K562 (cell line): ENCODE measurements around the gene UCP3. TPM values are rescaled to one million over a fixed set of nuclear protein-coding genes. Genes with fewer than 3 reads are reported as not detected.
A peak's percentile ranks its signal among the peaks of the same experiment; 100 is the strongest.

Experiments
- NKRF ChIP-seq: fragments of 450-650 bp; IDR thresholded peaks from 2 replicates; pipeline ENCODE4 v1.6.1; 2016; ENCODE audit warnings: borderline replicate concordance
- SMAD3 ChIP-seq: fragments of 450-650 bp; formaldehyde crosslinking; conservative IDR thresholded peaks from 2 replicates; pipeline ENCODE4 v1.4.0; 2020; ENCODE audit warnings: mild to moderate bottlenecking
- ZNF57 ChIP-seq: fragments of 450-650 bp; formaldehyde crosslinking; IDR thresholded peaks from 2 replicates; pipeline ENCODE4 v1.4.0; 2020; ENCODE audit warnings: mild to moderate bottlenecking, moderate library complexity
- ZNF589 ChIP-seq: fragments of 200-800 bp; sonication (Bioruptor generic); IDR thresholded peaks from 2 replicates; pipeline ENCODE4 v1.6.1; 2016; ENCODE audit warnings: low read depth, missing genetic modification characterization, missing compliant biosample characterization
- polyA plus RNA-seq, 8 experiments: library from polyadenylated mRNA; depleted of rRNA in 4 of 8; stranded (reverse) in 5 of 8; unstranded in 3 of 8; fragments of >200 nt; fragmentation: Nextera tagmentation in 2 of 8; fragmentation: Illumina TruSeq in 1 of 8; extraction: Ambion mirVana in 2 of 8; extraction: Trizol in 1 of 8; gene quantifications; 2 replicates each; pipeline versions ENCODE4 v1.2.1 to v1.2.3, GENCODE V29; 2011 to 2014; ENCODE audit warnings: inconsistent platforms in 1 of 8, missing spikeins in 1 of 8
- total RNA-seq, 7 experiments: library from RNA; depleted of rRNA in 6 of 7; stranded (reverse); fragments of >200 nt in 6 of 7; fragmentation: Illumina TruSeq in 2 of 7; extraction: Trizol in 2 of 7; gene quantifications; 2 replicates each; pipeline versions ENCODE4 v1.2.1 to v1.2.3, GENCODE V29; 2011 to 2021; ENCODE audit warnings: low replicate concordance in 1 of 7
- TF ChIP-seq, protein P1 (sequence below): fragments of 150-350 bp; conservative IDR thresholded peaks from 2 replicates; pipeline ENCODE4 v1.6.1; 2014; ENCODE audit warnings: low read length
- TF ChIP-seq, protein P2 (sequence below): fragments of 450-650 bp; IDR thresholded peaks from 2 replicates; pipeline ENCODE4 v1.6.1; 2016; ENCODE audit warnings: mild to moderate bottlenecking, moderate library complexity

The UCP3 gene
- total and polyA plus RNA-seq, 9 of the 15 experiments (the other 6 are each of a cell fraction or from before 2014, with no cell fraction given) = 0.05 to 0.65 (median 0.25) TPM; not detected in 2

- TF ChIP-seq, protein P1, sequence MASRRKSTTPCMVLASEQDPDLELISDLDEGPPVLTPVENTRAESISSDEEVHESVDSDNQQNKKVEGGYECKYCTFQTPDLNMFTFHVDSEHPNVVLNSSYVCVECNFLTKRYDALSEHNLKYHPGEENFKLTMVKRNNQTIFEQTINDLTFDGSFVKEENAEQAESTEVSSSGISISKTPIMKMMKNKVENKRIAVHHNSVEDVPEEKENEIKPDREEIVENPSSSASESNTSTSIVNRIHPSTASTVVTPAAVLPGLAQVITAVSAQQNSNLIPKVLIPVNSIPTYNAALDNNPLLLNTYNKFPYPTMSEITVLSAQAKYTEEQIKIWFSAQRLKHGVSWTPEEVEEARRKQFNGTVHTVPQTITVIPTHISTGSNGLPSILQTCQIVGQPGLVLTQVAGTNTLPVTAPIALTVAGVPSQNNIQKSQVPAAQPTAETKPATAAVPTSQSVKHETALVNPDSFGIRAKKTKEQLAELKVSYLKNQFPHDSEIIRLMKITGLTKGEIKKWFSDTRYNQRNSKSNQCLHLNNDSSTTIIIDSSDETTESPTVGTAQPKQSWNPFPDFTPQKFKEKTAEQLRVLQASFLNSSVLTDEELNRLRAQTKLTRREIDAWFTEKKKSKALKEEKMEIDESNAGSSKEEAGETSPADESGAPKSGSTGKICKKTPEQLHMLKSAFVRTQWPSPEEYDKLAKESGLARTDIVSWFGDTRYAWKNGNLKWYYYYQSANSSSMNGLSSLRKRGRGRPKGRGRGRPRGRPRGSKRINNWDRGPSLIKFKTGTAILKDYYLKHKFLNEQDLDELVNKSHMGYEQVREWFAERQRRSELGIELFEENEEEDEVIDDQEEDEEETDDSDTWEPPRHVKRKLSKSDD = no peak
- TF ChIP-seq ZNF57 (CRISPR knock-in tag) = no peak
- TF ChIP-seq SMAD3 (CRISPR knock-in tag) = no peak
- no peak for TF ChIP-seq ZNF589
- TF ChIP-seq NKRF = peak; percentile 44; the same call in 1 of the 2 replicates
- TF ChIP-seq, protein P2, sequence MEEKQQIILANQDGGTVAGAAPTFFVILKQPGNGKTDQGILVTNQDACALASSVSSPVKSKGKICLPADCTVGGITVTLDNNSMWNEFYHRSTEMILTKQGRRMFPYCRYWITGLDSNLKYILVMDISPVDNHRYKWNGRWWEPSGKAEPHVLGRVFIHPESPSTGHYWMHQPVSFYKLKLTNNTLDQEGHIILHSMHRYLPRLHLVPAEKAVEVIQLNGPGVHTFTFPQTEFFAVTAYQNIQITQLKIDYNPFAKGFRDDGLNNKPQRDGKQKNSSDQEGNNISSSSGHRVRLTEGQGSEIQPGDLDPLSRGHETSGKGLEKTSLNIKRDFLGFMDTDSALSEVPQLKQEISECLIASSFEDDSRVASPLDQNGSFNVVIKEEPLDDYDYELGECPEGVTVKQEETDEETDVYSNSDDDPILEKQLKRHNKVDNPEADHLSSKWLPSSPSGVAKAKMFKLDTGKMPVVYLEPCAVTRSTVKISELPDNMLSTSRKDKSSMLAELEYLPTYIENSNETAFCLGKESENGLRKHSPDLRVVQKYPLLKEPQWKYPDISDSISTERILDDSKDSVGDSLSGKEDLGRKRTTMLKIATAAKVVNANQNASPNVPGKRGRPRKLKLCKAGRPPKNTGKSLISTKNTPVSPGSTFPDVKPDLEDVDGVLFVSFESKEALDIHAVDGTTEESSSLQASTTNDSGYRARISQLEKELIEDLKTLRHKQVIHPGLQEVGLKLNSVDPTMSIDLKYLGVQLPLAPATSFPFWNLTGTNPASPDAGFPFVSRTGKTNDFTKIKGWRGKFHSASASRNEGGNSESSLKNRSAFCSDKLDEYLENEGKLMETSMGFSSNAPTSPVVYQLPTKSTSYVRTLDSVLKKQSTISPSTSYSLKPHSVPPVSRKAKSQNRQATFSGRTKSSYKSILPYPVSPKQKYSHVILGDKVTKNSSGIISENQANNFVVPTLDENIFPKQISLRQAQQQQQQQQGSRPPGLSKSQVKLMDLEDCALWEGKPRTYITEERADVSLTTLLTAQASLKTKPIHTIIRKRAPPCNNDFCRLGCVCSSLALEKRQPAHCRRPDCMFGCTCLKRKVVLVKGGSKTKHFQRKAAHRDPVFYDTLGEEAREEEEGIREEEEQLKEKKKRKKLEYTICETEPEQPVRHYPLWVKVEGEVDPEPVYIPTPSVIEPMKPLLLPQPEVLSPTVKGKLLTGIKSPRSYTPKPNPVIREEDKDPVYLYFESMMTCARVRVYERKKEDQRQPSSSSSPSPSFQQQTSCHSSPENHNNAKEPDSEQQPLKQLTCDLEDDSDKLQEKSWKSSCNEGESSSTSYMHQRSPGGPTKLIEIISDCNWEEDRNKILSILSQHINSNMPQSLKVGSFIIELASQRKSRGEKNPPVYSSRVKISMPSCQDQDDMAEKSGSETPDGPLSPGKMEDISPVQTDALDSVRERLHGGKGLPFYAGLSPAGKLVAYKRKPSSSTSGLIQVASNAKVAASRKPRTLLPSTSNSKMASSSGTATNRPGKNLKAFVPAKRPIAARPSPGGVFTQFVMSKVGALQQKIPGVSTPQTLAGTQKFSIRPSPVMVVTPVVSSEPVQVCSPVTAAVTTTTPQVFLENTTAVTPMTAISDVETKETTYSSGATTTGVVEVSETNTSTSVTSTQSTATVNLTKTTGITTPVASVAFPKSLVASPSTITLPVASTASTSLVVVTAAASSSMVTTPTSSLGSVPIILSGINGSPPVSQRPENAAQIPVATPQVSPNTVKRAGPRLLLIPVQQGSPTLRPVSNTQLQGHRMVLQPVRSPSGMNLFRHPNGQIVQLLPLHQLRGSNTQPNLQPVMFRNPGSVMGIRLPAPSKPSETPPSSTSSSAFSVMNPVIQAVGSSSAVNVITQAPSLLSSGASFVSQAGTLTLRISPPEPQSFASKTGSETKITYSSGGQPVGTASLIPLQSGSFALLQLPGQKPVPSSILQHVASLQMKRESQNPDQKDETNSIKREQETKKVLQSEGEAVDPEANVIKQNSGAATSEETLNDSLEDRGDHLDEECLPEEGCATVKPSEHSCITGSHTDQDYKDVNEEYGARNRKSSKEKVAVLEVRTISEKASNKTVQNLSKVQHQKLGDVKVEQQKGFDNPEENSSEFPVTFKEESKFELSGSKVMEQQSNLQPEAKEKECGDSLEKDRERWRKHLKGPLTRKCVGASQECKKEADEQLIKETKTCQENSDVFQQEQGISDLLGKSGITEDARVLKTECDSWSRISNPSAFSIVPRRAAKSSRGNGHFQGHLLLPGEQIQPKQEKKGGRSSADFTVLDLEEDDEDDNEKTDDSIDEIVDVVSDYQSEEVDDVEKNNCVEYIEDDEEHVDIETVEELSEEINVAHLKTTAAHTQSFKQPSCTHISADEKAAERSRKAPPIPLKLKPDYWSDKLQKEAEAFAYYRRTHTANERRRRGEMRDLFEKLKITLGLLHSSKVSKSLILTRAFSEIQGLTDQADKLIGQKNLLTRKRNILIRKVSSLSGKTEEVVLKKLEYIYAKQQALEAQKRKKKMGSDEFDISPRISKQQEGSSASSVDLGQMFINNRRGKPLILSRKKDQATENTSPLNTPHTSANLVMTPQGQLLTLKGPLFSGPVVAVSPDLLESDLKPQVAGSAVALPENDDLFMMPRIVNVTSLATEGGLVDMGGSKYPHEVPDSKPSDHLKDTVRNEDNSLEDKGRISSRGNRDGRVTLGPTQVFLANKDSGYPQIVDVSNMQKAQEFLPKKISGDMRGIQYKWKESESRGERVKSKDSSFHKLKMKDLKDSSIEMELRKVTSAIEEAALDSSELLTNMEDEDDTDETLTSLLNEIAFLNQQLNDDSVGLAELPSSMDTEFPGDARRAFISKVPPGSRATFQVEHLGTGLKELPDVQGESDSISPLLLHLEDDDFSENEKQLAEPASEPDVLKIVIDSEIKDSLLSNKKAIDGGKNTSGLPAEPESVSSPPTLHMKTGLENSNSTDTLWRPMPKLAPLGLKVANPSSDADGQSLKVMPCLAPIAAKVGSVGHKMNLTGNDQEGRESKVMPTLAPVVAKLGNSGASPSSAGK = no peak; the same call in 1 of the 2 replicates
Observed at GRCh38 chr11:74010306-74011300, 1.7 kb upstream of the UCP3 start (continued).
